Measurements from ENCODE around the gene DKK1.

- no peak for TF ChIP-seq BHLHE40 (IDR thresholded peaks at IDR 0.05; ENCODE audit: low read depth, low read length)
- TF ChIP-seq USF2 (IDR thresholded peaks at IDR 0.05; ENCODE audit: low read depth, low read length) = no peak
- no peak for TF ChIP-seq CTCF (conservative IDR thresholded peaks at IDR 0.05; ENCODE audit: low read depth, low read length)
- no peak for TF ChIP-seq MAFK (IDR thresholded peaks at IDR 0.05; ENCODE audit: low read depth, low read length)
- no peak for TF ChIP-seq RAD21 (IDR thresholded peaks at IDR 0.05; ENCODE audit: low read length)
- TF ChIP-seq SMC3 (IDR thresholded peaks at IDR 0.05; ENCODE audit: low read depth, low read length) = no peak
- TF ChIP-seq RFX5 (IDR thresholded peaks at IDR 0.05; ENCODE audit: low read depth, low read length) = no peak
- no peak for TF ChIP-seq POLR2A (IDR thresholded peaks at IDR 0.05; ENCODE audit: low read depth, low read length)
- no peak for TF ChIP-seq FOS (IDR thresholded peaks at IDR 0.05; ENCODE audit: low read depth, low read length)
These were observed 2.4 kb downstream of the DKK1 start for GRCh38 chr10:52316500-52316899.

Data from IMR-90 (cell line).